Measurements from ENCODE around the gene PADI6.
"Not testable (repeated sequence)": the region's sequence is repeated elsewhere in the genome, so short reads cannot be mapped to it uniquely, and the experiment has no call there.

Gene PADI6

GRCh38 chr1:17371896-17372295 is at the start of gene PADI6:
Gene PADI6, plus strand, starts transcription at chr1:17372196. Its CDS starts 50 bp downstream, at chr1:17372246.
- DNase-seq (ENCODE audit: low spot score), result no peak

DNA sequence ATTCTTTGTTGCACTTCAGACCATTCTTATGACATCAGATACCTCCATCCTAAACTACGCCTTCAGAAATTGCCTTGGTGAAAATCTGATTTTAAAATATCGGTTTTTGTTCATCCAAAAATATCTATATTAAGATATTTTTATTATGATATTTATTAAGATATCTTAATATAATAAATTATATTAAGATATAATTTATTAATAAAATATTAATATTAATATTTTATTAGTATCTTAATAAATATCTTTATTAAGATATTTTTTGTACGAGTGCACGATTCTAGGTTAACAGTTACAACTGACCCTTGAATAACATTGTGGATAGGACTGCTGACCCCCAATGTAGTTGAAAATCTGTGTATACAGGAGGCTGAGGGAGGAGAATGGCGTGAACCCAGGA is 43.1 kb upstream of the PADI6 start:
- DNase-seq (ENCODE audit: low spot score), result no peak

GRCh38 chr1:17329610-17330009 is 42.4 kb upstream of the PADI6 start:
- DNase-seq (ENCODE audit: low spot score), result no peak

- DNase-seq (ENCODE audit: low spot score), result no peak
Measured at GRCh38 chr1:17330856-17331255, 41.1 kb upstream of the PADI6 start.

DNA sequence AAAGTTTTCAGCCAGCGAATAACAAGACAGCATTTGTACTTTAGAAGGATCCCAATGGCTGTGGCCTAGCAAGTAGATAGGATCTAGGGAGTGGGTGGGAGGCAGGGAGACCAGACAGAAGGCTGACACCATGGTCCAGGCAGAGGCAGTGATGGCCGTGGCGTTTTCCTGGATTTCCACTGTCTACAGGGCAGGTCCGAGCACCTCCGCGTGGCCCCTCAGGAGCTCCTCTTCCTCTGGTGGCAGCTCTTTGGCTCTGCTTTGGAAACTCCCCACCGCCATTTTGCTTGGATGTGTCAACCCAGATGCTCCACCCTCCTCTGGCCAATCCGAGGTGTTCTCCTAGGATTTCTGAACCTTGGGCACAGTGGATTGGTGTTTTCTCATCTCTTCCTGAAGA is 38.9 kb upstream of the PADI6 start:
- no peak for DNase-seq (ENCODE audit: low spot score)

DNA sequence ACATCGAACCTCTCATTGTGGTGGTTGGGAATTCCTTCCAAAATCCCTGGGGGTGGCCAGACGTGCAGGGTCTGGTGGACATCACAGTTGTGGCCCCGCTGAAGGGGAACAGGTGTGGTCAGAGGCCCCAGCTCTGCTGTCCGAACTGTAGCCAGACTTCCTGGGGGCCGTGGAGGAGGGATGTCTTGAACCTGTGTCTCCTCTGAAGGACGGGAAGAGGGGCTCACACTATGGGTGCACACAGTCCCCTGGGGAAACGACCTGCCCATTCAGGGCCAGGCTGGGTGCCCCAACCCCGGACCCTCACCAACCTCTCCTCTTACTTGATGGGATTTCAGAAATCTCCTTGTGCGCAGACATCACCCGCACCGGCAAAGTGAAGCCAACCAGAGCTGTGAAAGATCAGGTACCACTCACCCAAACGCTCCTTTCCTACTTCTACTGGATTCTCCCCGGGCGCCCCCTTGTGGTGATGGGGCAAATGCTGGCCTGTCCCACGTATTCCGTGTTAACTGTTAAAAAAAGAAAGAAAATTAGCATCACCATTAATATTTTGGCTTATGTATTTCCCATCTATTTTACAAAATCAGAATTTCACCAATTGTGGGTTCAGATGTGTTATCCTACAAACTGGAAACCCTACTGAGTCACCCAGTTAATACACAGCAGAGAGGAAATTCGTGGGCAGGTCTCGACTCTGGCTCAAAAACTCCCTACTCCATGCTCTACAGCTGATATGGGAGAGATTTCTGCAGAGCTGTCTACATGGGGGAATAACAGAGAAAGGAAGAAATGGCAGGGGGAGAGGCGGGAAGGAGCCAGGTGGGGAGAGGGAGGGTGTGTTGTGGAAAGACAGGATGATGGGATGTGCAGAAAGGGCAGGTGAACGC is 35.9 kb upstream of the PADI6 start:
- DNase-seq (ENCODE audit: low spot score), result peak; percentile 61

- DNase-seq (ENCODE audit: low spot score), result no peak
Measured at GRCh38 chr1:17338706-17339493, 33.1 kb upstream of the PADI6 start.

GRCh38 chr1:17339521-17339920 is 32.5 kb upstream of the PADI6 start:
- no peak for DNase-seq (ENCODE audit: low spot score)

DNA sequence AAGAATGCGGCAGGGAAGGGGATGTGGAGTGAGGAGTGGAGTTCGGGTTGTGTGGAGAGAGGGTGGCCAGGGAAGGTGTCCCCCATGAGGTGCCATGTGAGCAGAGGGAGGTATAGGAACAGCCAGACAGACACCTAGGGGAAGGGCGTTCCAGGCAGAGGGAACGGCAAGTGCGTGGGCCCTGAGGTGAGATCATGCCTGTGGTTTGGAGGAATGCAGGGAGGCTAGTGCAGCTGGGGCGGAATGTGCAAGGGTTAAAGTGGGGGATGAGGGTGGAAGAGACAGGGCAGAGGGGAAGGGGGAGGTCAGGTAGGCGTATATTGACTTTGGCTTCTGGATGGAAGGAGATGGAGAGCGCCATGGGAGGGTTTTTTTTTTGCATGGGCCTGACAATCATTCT is 31.6 kb upstream of the PADI6 start:
- no peak for DNase-seq (ENCODE audit: low spot score)

DNA sequence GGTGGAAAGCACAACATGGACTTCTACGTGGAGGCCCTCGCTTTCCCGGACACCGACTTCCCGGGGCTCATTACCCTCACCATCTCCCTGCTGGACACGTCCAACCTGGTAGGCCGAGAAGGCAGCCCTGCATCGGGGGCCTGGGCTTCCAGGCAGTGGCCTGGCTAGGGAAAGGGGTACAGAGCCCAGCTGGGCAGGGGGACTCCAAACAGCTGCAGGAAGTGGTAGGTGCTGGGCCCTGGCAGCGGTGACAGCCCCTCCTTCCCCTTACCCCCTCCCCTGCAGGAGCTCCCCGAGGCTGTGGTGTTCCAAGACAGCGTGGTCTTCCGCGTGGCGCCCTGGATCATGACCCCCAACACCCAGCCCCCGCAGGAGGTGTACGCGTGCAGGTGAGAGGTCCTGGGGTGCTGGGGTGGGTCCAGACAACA is 30.0 kb upstream of the PADI6 start:
- DNase-seq (ENCODE audit: low spot score), result no peak

DNA sequence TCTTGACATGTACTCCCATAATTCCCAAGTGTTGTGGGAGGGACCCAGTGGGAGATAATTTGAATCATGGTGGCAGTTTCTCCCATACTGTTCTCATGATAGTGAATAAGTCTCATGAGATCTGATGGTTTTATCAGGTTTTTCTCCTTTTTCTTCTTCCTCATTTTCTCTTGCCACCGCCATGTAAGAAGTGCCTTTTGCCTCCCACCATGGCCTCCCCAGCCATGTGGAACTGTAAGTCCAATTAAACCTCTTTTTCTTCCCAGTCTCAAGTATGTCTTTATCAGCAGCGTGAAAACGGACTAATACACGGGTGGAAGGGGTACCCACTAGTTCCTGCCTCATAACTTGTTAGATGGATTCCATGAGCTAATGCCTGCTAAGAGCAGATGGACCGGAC is 26.5 kb upstream of the PADI6 start:
- not testable (repeated sequence) for DNase-seq (ENCODE audit: low spot score)

- DNase-seq (ENCODE audit: low spot score), result no peak
Measured at GRCh38 chr1:17346046-17346789, 25.8 kb upstream of the PADI6 start.

DNA sequence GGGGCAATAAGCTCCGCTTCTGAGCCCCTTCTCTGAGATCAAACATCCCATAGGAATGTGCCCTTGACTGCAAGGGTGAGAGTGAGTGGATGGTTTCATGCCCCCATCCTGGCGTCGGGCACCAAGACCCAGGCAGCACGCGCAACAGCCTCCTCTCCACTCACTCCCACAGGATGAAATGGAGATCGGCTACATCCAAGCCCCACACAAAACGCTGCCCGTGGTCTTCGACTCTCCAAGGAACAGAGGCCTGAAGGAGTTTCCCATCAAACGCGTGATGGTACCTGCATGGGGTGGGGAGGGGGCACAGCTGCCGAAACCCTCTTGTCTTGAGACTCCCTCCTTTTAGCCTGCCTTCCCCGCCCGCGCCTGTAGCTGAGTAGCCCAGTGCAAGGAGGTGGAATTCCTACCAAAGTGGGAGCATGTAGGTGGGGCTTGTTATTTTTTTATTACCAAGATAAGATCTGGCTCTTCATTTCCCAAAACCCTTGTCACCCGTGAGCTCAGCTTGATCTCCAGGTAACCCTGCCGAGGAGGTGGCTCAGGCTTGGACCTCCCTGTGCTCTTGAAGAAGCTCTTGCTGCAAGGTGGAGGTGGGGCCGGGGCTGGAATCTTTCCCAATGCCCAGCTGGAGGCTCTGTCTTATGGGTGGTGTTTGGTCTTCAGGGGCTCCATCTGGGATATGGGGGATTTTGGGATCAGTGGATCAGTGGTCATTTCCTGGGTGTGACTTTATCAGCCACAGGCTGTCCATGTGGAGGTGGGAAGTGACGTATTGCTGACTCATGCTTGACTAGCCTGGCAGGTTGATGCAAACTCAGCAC is 24.0 kb upstream of the PADI6 start:
- DNase-seq (ENCODE audit: low spot score), result peak; percentile 32

GRCh38 chr1:17348593-17349234 is 23.3 kb upstream of the PADI6 start:
- no peak for DNase-seq (ENCODE audit: low spot score)

DNA sequence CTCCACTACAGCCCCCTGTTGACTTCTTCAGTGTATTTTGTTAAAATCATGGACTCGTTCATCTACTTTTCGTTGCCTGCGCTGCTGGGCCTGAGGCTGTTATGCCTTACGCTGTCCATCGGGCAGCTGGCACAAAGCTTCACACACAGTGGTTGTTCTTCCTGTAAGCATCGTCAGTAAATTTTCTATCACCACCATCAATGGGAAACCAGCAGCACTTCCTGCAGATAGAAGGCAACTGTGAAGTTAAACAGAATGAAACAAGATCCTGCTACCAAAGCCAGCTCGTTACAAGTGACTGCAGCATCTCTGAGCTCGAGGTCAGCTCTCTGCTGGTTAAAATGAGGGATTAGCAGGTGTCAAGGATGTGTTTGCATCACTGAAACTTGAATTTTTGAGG is 21.9 kb upstream of the PADI6 start:
- DNase-seq (ENCODE audit: low spot score), result no peak

DNA sequence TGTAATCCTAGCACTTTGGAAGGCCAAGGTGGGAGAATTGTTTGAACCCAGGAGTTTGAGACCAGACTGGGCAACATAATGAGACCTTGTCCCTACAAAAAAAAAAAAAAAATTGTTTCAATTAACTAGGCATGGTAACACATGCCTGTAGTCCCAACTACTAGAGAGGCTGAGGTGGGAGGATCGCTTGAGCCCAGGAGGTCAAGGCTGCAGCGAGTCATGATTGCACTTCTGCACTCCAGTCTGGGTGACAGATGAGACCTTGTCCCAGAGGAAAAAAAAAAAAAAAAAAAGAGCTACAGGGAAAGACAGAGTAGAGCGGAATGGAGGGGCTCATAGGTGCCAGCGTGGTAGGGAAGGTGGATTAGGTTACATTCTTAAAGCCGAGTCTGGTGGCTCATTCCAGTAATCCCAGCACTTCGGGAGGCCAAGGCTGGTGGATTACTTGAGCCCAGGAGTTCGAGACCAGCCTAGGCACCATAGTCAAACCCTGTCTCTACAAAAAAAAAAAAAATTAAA is 21.0 kb upstream of the PADI6 start:
- DNase-seq (ENCODE audit: low spot score), result no peak

GRCh38 chr1:17351598-17352324 is 20.2 kb upstream of the PADI6 start:
- DNase-seq (ENCODE audit: low spot score), result no peak

DNA sequence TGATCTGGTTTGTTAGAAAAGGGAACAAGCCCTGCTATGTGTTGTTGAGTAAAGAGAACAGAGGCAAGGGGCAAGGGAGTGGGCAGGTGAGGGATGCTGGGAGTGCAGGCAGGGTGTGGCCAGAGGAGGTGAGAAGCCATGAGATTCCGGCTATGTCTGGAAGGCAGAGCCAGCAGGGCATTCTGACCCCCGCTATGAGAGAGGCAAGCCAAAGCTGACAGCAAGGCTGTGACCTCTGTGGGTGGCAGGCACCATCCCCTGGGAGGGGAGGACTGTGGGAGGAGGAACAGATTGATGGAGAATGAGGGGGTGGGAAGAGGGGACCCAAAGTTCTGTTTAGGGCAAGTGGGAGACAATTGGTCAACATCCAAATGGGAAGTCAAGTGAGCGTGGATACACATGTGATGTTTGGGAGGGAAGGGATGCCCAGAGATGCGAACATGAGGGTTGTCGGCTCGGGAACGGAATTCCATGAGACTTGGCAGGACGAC is 19.5 kb upstream of the PADI6 start:
- DNase-seq (ENCODE audit: low spot score), result no peak

GRCh38 chr1:17355898-17356297 is 16.1 kb upstream of the PADI6 start:
- DNase-seq (ENCODE audit: low spot score), result no peak
